A673 (cell line): ENCODE measurements around the gene ACSF3. TPM values are rescaled to one million over a fixed set of nuclear protein-coding genes. Genes with fewer than 3 reads are reported as not detected.

Source experiments
- BruUV-seq: library from RNA; stranded (reverse); fragments of 400-500 nt; replicated peaks from 2 replicates; lab custom pipeline; 2021; lab: Mats Ljungman, UMichigan
- CTCF ChIA-PET: fragments of 300-600 bp; sonication (Branson Sonifier 250); formaldehyde crosslinking; loops from one replicate; lab custom pipeline; 2022; ENCODE audit warnings: antibody characterized with exemption; lab: Charles Lee
- POLR2A ChIA-PET: fragments of 300-600 bp; sonication (Branson Sonifier 250); formaldehyde crosslinking; loops from one replicate; lab custom pipeline; 2022; ENCODE audit warnings: antibody characterized with exemption; ENCODE audit not compliant: low non-redundant PET; lab: Charles Lee
- DNase-seq: peaks from one replicate; pipeline ENCODE4 v3.0.0-alpha.2; 2015; ENCODE audit warnings: low spot score
- H3K27ac ChIP-seq: fragments of 200-600 bp; sonication (generic); 2 replicates; pipeline ENCODE4 v1.5.1; 2016; ENCODE audit warnings: mixed run types, low read depth, mild to moderate bottlenecking, mixed read lengths, antibody characterized with exemption, low read length; ENCODE audit not compliant: poor library complexity, severe bottlenecking
- H3K27me3 ChIP-seq: fragments of 200-600 bp; sonication (generic); replicated peaks from 2 replicates; pipeline ENCODE4 v1.6.1; 2017; ENCODE audit warnings: mixed run types, low read depth, mild to moderate bottlenecking, mixed read lengths, antibody characterized with exemption, low read length; ENCODE audit not compliant: insufficient read depth, poor library complexity
- H3K36me3 ChIP-seq: fragments of 200-600 bp; sonication (generic); 2 replicates; pipeline ENCODE4 v1.6.1; 2016; ENCODE audit warnings: mixed run types, mild to moderate bottlenecking, mixed read lengths, antibody characterized with exemption, low read length; ENCODE audit not compliant: insufficient read depth, poor library complexity, severe bottlenecking
- H3K4me1 ChIP-seq: fragments of 200-600 bp; sonication (generic); 2 replicates; pipeline ENCODE4 v1.6.1; 2017; ENCODE audit warnings: mixed run types, mild to moderate bottlenecking, mixed read lengths, antibody characterized with exemption, low read length; ENCODE audit not compliant: insufficient read depth, poor library complexity, severe bottlenecking
- H3K4me3 ChIP-seq: fragments of 200-600 bp; sonication (generic); 2 replicates; pipeline ENCODE4 v1.5.1; 2016; ENCODE audit warnings: low read depth, mixed run types, mild to moderate bottlenecking, mixed read lengths, low read length; ENCODE audit not compliant: poor library complexity, severe bottlenecking
- H3K9me3 ChIP-seq: fragments of 200-600 bp; sonication (generic); 2 replicates; pipeline ENCODE4 v1.6.1; 2016; ENCODE audit warnings: mixed run types, low read depth, mild to moderate bottlenecking, mixed read lengths, antibody characterized with exemption, low read length; ENCODE audit not compliant: poor library complexity, severe bottlenecking
- CTCF ChIP-seq: fragments of 300-800, 200-600 bp; sonication (generic); conservative IDR thresholded peaks from 2 replicates; pipeline ENCODE4 v1.5.1; 2017; ENCODE audit warnings: low read depth, mild to moderate bottlenecking, antibody characterized with exemption, low read length, moderate library complexity, mixed read lengths
- EZH2 ChIP-seq: fragments of 200-600 bp; sonication (generic); IDR thresholded peaks from 2 replicates; pipeline ENCODE4 v1.6.1; 2017; ENCODE audit warnings: borderline replicate concordance, low read depth, mild to moderate bottlenecking, mixed read lengths, antibody characterized with exemption, low read length; ENCODE audit not compliant: poor library complexity, severe bottlenecking
- intact Hi-C: fragments of 100-400 bp; cut with micrococcal nuclease; formaldehyde crosslinking; loops from one replicate; pipeline ENCODE4 v1.10.0; 2022; ENCODE audit not compliant: unreplicated experiment
- total RNA-seq: library from RNA; stranded (reverse); gene quantifications from 2 replicates; pipeline ENCODE4 v1.2.3, GENCODE V29; 2021

Gene ACSF3
- total RNA-seq, 1 experiment from 2014 or later, result 27.7 TPM

- H3K4me1 ChIP-seq, result peaks cover 10% of the 10 kb centered on the region
- no peak overlapping the region for H3K27ac ChIP-seq
- no TSS peak for BruUV-seq
- DNase-seq, result no peak
- intact Hi-C loops, result no loop called here
- ChIA-PET POLR2A (no interaction called here), CTCF (no interaction called here)
- no peak for TF ChIP-seq CTCF
- TF ChIP-seq EZH2, result no peak
- no peaks in the 10 kb centered on the region for H3K36me3 ChIP-seq
- H3K4me3 ChIP-seq, result no peak overlapping the region
- H3K27me3 ChIP-seq, result peaks cover 3% of the 10 kb centered on the region
- H3K9me3 ChIP-seq, result no peaks in the 10 kb centered on the region
Observed at GRCh38 chr16:89096042-89096717, 2.5 kb downstream of the ACSF3 start.

GRCh38 chr16:89096768-89097391, 3.2 kb downstream of the ACSF3 start:
- DNase-seq, result no peak
- H3K4me3 ChIP-seq, result no peak overlapping the region
- no peak overlapping the region for H3K27ac ChIP-seq
- TF ChIP-seq EZH2, result no peak
- no peak for TF ChIP-seq CTCF
- intact Hi-C loops, result no loop called here
- H3K4me1 ChIP-seq, result peaks cover 10% of the 10 kb centered on the region
- ChIA-PET CTCF (no interaction called here), POLR2A (no interaction called here)
- peaks cover 5% of the 10 kb centered on the region for H3K36me3 ChIP-seq
- H3K9me3 ChIP-seq, result no peaks in the 10 kb centered on the region
- BruUV-seq, result no TSS peak
- H3K27me3 ChIP-seq, result no peaks in the 10 kb centered on the region

GRCh38 chr16:89097392-89097772, 3.7 kb downstream of the ACSF3 start:
- POLR2A ChIA-PET, result no interaction called here
- H3K4me3 ChIP-seq, result no peak overlapping the region
- H3K27me3 ChIP-seq, result no peaks in the 10 kb centered on the region
- no peaks in the 10 kb centered on the region for H3K9me3 ChIP-seq
- H3K4me1 ChIP-seq, result peaks cover 10% of the 10 kb centered on the region
- CTCF ChIA-PET, result no interaction called here
- H3K27ac ChIP-seq, result no peak overlapping the region
- BruUV-seq, result no TSS peak
- TF ChIP-seq CTCF (no peak), EZH2 (no peak)
- no peak for DNase-seq
- H3K36me3 ChIP-seq, result peaks cover 8% of the 10 kb centered on the region
- intact Hi-C loops, result no loop called here
